Left kidney (tissue), 2 donors: Measurements from ENCODE around the gene EPX. TPM values are rescaled to one million over a fixed set of nuclear protein-coding genes. Genes with fewer than 3 reads are reported as not detected.

ENCODE experiments used
- DNase-seq: peaks from one replicate; pipeline ENCODE4 v3.0.0-alpha.2; 2013
- polyA plus RNA-seq: library from polyadenylated mRNA; unstranded; fragments of 120-200 nt; gene quantifications from one replicate; pipeline ENCODE4 v1.2.1, GENCODE V29; 2013; ENCODE audit not compliant: insufficient read length

The EPX gene
- polyA plus RNA-seq, 1 donor = 0.90 TPM

GRCh38 chr17:58252141-58252540 is 59.6 kb downstream of the EPX start:
- no peak for DNase-seq

- no peak for DNase-seq
Measured at GRCh38 chr17:58253082-58253481, 60.6 kb downstream of the EPX start.

Other genes starting within 250 kb of the EPX start
- 42.2 TPM for gene CUEDC1, start 237.3 kb upstream of the EPX start, polyA plus RNA-seq
- gene VEZF1, start 204.5 kb upstream of the EPX start, polyA plus RNA-seq = 115 TPM
- gene SRSF1, start 185.5 kb upstream of the EPX start, polyA plus RNA-seq = 451 TPM
- gene DYNLL2, start 109.3 kb upstream of the EPX start, polyA plus RNA-seq = 85.5 TPM
- 0.10 TPM for gene OR4D1, start 44.3 kb upstream of the EPX start, polyA plus RNA-seq
- not detected for gene OR4D2, start 25.7 kb upstream of the EPX start, polyA plus RNA-seq
- 53.2 TPM for gene MKS1, start 26.5 kb downstream of the EPX start, polyA plus RNA-seq
- gene LPO, start 45.9 kb downstream of the EPX start, polyA plus RNA-seq = 0.17 TPM
- 2.4 TPM for gene MPO, start 88.2 kb downstream of the EPX start, polyA plus RNA-seq
- 62.3 TPM for gene TSPOAP1, start 136.1 kb downstream of the EPX start, polyA plus RNA-seq
- gene SUPT4H1, start 159.5 kb downstream of the EPX start, polyA plus RNA-seq = 121 TPM
- gene RNF43, start 224.8 kb downstream of the EPX start, polyA plus RNA-seq = 12.9 TPM